GM13976 (cell line): ENCODE data around the gene SRSF7.
A peak's percentile ranks its signal among the peaks of the same experiment; 100 is the strongest.

Source experiments
- DNase-seq: peaks from one replicate; pipeline ENCODE4 v3.0.0; 2012; ENCODE audit warnings: low spot score
- in situ Hi-C: fragments of 300-500 bp; cut with MboI; formaldehyde crosslinking; loops from one replicate; pipeline ENCODE4 v1.12.0; 2022; ENCODE audit warnings: low sequenced_read_pairs, mixed read lengths, inconsistent platforms; ENCODE audit not compliant: unreplicated experiment
- TF ChIP-seq, protein P1 (sequence below): IDR thresholded peaks from 2 replicates; pipeline ENCODE4 v1.5.1; 2012; ENCODE audit warnings: borderline replicate concordance, mild to moderate bottlenecking; ENCODE audit not compliant: insufficient read depth; ENCODE audit errors: extremely low read depth, missing control alignments, control extremely low read depth

SRSF7 gene

DNA sequence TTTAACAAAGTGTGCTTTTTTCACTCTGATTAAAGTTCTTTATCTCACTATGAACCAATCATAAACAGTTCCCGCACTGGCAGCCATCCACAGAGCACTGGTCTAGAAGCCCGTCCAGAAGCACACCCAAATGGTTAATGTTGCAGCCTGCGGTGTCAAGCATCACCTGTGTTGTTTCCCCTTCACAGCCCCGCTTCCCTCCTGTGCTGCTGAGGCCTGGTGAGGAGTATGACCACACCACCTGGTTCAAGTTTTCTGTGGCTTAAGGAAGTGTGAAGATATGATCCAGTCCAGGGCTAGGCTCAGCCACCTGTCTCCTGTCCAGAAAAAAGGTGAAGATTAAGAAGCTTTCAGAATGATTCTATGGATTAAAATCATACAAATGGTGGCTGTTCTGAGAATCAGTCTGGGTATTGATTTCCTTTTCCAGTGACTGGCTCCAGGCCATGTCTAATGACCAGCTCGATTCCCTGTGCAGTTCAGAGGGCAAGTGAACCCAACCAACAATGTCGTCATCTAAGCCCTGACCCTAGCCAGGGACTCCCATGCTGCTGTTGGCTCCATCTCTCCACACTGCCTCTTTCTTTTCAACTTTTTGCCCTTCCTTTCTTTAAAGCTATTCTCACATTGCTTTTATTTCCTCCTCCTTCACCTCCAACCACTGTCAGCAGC lies 17.7 kb downstream of the SRSF7 start:
- DNase-seq, result no peak
- TF ChIP-seq, protein P1, sequence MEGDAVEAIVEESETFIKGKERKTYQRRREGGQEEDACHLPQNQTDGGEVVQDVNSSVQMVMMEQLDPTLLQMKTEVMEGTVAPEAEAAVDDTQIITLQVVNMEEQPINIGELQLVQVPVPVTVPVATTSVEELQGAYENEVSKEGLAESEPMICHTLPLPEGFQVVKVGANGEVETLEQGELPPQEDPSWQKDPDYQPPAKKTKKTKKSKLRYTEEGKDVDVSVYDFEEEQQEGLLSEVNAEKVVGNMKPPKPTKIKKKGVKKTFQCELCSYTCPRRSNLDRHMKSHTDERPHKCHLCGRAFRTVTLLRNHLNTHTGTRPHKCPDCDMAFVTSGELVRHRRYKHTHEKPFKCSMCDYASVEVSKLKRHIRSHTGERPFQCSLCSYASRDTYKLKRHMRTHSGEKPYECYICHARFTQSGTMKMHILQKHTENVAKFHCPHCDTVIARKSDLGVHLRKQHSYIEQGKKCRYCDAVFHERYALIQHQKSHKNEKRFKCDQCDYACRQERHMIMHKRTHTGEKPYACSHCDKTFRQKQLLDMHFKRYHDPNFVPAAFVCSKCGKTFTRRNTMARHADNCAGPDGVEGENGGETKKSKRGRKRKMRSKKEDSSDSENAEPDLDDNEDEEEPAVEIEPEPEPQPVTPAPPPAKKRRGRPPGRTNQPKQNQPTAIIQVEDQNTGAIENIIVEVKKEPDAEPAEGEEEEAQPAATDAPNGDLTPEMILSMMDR, result no peak
- in situ Hi-C loops, result loop anchor here (25.0 kb wide), 1 partner anchor 421 kb away; no protein-coding TSS in a partner anchor

DNA sequence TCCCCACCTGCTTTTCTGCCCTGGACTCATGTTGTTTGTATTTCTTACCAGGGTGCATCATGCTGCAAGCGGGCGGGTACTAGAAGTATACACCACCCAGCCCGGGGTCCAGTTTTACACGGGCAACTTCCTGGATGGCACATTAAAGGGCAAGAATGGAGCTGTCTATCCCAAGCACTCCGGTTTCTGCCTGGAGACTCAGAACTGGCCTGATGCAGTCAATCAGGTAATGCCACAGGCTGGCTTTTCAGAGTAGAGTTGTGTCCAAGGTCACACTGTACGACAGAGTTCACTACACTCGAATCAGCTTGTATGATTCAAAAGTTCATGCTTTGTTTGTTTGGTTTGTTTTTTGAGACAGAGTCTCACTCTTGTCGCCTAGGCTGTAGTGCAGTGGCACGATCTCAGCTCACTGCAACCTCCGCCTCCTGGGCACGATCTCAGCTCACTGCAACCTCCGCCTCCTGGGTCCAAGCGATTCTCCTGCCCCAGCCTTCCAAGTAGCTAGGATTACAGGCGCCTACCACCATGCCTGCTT lies 19.4 kb downstream of the SRSF7 start:
- in situ Hi-C loops, result loop anchor here (25.0 kb wide), 1 partner anchor 419 kb away; no protein-coding TSS in a partner anchor
- TF ChIP-seq, protein P1, result no peak
- DNase-seq, result no peak

DNA sequence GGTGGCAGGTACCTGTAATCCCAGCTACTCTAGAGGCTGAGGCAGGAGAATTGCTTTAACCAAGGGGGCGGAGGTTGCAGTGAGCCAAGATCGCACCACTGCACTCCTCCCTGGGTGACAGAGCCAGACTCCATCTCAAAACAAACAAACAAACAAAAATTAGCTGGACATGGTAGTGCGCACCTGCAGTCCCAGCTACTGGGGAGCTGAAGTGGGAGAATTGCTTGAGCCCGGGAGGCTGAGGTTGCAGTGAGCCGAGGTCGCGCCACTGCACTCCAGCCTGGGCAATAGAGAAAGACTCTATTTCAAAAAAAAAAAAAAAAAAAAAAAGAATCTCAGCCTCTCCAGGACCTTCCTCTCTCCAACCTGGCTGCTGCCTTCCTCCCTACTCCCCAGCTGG lies 20.1 kb downstream of the SRSF7 start:
- in situ Hi-C loops, result loop anchor here (25.0 kb wide), 1 partner anchor 419 kb away; no protein-coding TSS in a partner anchor
- TF ChIP-seq, protein P1, result no peak
- no peak for DNase-seq

DNA sequence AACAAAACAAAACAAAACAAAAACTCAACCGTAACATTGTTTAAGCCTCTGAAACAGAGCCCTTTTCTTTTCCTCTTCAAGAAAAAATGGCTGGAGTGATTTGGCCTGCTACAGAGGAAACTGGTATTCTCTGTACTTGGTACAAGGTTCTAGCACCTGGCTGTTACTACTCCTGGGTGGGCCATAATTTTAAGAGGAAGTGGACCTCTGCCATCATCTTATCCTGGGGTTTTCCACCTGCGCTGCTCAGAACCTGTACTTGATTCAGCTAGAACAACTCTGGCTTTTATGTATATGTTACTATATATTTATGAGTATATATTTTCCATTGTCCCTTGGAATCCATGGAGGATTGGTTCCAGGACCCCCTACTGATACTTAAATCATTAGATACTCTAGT lies 22.5 kb downstream of the SRSF7 start:
- in situ Hi-C loops, result loop anchor here (10.0 to 25.0 kb wide), 2 partner anchors 124 to 416 kb away; partner anchors contain the start of gene HNRNPLL
- TF ChIP-seq, protein P1, result no peak
- no peak for DNase-seq

DNA sequence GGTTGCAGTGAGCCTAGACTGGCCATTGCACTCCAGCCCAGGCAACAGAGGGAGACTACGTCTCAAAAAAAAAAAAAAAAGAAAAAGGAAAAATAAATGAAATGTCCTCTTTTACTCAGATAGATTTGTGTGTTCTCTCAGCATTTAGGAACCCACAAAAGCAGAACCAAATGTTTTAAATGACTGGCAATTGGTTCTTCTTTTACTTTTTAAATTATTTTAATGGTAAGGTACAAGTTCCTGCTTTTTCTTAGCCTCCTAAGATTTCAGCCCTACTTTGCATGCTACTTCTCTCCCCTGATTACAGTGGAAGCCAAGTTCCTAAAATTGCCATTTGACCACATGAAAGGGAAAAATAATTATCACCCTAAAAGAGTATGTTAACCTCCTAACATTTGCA lies 23.5 kb downstream of the SRSF7 start:
- TF ChIP-seq, protein P1, result no peak
- DNase-seq, result no peak
- in situ Hi-C loops, result loop anchor here (10.0 to 25.0 kb wide), 2 partner anchors 123 to 415 kb away; partner anchors contain the start of gene HNRNPLL

DNA sequence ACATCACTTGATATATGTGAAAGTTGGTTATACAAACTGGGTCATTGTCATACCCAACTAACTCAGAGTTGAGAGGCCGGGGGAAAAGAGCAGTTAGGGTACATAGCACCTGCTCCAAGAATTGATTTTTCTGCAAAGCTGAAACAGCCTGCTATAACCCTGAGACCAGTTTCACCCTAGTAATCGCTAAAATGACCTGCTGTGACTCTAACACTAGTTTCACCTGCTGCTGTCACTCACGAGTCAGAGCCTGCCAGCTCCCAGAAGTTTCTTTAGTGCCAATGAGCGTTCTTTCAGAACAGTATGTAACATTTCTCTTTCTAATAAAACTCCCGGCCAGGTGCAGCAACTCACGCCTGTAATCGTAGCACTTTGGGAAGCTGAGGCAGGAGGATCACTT lies 28.0 kb downstream of the SRSF7 start:
- in situ Hi-C loops, result loop anchor here (10.0 kb wide), 1 partner anchor 118 kb away; the partner anchor contains the start of gene HNRNPLL
- TF ChIP-seq, protein P1, result no peak
- DNase-seq, result peak; percentile 47
